AG09319 (cell line): ENCODE data around the gene MMS22L.

Source experiments
- DNase-seq: peaks from one replicate; pipeline ENCODE4 v3.0.0-alpha.2; 2010; ENCODE audit warnings: low read depth; ENCODE audit errors: extremely low read depth
- CTCF ChIP-seq: IDR thresholded peaks from 2 replicates; pipeline ENCODE4 v1.5.1; 2011; ENCODE audit warnings: low read depth, mild to moderate bottlenecking, inconsistent platforms, low read length, moderate library complexity

Gene MMS22L

DNA sequence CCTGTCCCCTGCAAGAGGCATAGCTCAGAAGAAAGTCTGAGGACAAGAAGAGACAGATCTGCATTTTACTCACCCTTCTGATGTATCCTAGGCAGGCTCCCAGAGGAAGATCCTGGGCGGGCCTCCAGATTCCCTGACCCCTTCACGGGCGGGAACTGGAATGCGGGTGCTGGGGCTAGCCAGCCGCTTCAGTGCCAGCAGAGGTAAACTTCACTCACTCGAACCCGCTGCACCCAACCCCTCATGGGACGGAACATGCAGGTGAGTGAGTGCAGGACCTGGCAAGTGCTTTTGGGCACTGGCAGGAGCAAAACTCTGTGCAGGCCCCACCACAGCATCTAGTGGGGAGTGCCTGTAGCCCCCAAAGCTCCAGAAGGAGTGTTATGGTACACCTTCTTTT, 171.8 kb downstream of the MMS22L start:
- no peak for DNase-seq
- TF ChIP-seq CTCF, result no peak

- TF ChIP-seq CTCF, result no peak
- no peak for DNase-seq
These were observed 172.4 kb downstream of the MMS22L start for GRCh38 chr6:97110626-97111025.

- TF ChIP-seq CTCF, result no peak
These were observed 172.9 kb downstream of the MMS22L start for GRCh38 chr6:97110149-97110548.

GRCh38 chr6:97109444-97109843, 173.6 kb downstream of the MMS22L start:
- no peak for TF ChIP-seq CTCF
- no peak for DNase-seq

More at GRCh38 chr6:97110149-97110548, 172.9 kb downstream of the MMS22L start:
- no peak for DNase-seq

DNA sequence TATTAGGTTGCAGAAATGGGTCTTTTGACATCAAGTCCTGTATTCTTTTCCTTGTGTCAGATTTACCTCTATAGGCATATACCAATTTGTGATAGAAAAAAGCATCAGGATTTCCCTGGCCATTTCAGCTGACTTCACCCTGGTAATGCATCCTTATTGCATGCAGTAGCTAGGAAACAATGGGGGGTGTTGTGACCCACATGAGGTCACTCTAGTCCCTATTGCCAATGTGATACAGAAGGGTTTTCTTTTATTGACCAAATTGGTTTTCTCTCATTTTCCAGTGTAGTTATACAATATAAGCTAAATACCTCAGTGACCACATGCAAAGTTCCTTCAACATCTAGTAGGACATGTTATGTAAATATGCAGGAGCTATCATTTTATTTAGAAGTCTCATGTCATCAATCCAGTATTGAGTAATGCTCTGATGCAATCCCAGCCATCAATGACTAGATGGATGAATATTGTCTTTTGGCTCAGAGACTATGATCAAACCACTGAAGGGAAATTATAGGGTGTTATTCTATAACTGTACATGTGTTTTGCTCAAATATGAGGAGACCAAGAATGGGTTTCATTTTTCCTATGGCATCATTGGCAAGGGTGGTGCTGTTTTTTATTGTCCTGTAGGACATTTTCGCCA, 180.7 kb downstream of the MMS22L start:
- TF ChIP-seq CTCF, result no peak
- DNase-seq, result no peak

- TF ChIP-seq CTCF, result no peak
- DNase-seq, result no peak
These were observed 182.3 kb downstream of the MMS22L start for GRCh38 chr6:97100696-97101095.

- DNase-seq, result no peak
- no peak for TF ChIP-seq CTCF
These were observed 185.7 kb downstream of the MMS22L start for GRCh38 chr6:97097068-97098047.
